ENCODE data around the gene CEP85L.

- TF ChIP-seq CTCF (conservative IDR thresholded peaks at IDR 0.05 in 1 of 2, IDR thresholded peaks at IDR 0.05 in 1 of 2; ENCODE audit: low read depth in 1 of 2, low read length in 2 of 2) (no peak), EZH2 (IDR thresholded peaks at IDR 0.05; ENCODE audit: low read length, missing control alignments) (no peak)
Observed at GRCh38 chr6:118589186-118589585, 62.2 kb downstream of the CEP85L start.

Measured in fibroblast of lung (primary cell).